ENCODE results near the gene ITGB3. TPM values are rescaled to one million over a fixed set of nuclear protein-coding genes. Genes with fewer than 3 reads are reported as not detected.

Gene ITGB3
- total and polyA plus RNA-seq, 2 donors from 2014 or later, result 7.1 to 88.8 TPM

DNA sequence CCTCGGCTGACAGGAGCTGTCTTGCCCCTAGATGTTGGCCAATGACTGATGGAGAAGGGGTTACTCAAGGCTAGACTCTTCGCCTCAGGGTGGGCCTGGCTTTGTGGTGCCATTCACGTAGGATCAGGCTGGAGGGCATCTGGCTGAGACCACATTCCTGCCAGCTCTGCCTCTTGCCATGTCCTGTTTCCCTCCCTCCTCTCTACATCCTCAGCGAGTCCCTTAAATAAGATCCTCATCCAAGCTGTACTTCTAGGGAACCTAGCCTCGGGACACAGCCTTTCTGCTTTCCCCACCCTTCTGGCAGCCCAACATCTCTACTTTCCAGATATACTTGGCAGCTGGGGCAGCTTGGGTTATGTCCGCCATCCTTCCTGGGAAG lies 42.2 kb downstream of the ITGB3 start:
- Histone ChIP-seq H3K36me3 (ENCODE audit: control insufficient read depth in 2 of 3, insufficient read depth in 3 of 3, low read length in 3 of 3) (no peaks in the 10 kb centered on the region), H3K9me3 (ENCODE audit: control insufficient read depth in 2 of 3, insufficient read depth in 1 of 3, low read length in 3 of 3) (no peaks in the 10 kb centered on the region), H3K27ac (ENCODE audit: low read depth in 2 of 2, low read length in 2 of 2) (no peak overlapping the region), H3K4me1 (ENCODE audit: control insufficient read depth in 2 of 3, insufficient read depth in 2 of 3, low read depth in 1 of 3, low read length in 3 of 3) (peaks cover 0 to 11% (median 6%) of the 10 kb centered on the region in 3 donors), H3K9ac (ENCODE audit: low read length in 3 of 3) (no peak overlapping the region), H3K27me3 (ENCODE audit: control insufficient read depth, insufficient read depth, low read length) (no peaks in the 10 kb centered on the region), H3K4me3 (ENCODE audit: low read length in 3 of 3) (no peak overlapping the region)
- no peak for TF ChIP-seq CTCF (IDR thresholded peaks at IDR 0.05; ENCODE audit: borderline replicate concordance, extremely low read depth, insufficient read depth)
- FAIRE-seq, result no peak
- intact Hi-C loops (cut with DNase I), result no loop called here
- DNase-seq, result no peak

DNA sequence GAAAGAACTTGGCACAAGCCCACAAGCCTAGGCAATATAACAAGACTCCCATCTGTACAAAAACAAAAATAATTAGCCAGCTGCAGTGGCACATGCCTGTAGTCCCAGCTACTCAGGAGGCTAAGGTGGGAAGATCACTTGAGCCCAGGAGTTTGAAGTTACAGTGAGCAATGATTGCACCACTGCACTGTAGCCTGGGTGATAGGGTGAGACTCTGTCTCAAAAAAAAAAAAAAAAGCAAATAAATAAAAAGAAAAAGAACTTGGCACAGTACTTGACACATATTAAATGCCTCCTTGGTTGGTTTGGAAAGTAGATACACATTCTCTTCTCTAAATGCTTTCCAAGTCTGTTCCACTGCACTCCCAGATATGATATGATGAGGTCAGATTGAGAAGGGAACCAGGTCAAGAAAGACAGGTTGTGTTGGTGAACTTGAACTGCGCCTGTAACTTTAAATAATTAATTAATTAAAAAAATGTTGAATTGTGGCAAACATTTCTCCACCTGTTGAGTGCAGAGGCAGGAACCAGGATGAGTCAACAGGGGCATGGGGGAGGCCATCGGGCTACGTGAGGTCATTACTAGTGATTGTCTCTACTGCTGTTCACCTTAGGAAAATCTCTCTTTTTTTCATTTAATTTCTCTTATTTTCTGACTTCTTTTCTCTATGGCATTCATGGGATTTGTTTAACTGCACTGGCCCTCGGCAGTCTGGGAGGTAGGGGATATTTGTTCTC lies 44.2 kb downstream of the ITGB3 start:
- no peak overlapping the region for H3K27ac ChIP-seq (ENCODE audit: low read depth in 2 of 2, low read length in 2 of 2)
- H3K4me3 ChIP-seq (ENCODE audit: low read length in 3 of 3), result no peak overlapping the region
- H3K4me1 ChIP-seq (ENCODE audit: control insufficient read depth in 2 of 3, insufficient read depth in 2 of 3, low read depth in 1 of 3, low read length in 3 of 3), result peaks cover 0 to 11% (median 6%) of the 10 kb centered on the region in 3 donors
- intact Hi-C loops (cut with DNase I), result no loop called here
- H3K9ac ChIP-seq (ENCODE audit: low read length in 3 of 3), result no peak overlapping the region
- no peak for DNase-seq
- H3K9me3 ChIP-seq (ENCODE audit: control insufficient read depth in 2 of 3, insufficient read depth in 1 of 3, low read length in 3 of 3), result peaks cover 0 to 8% (median 0%) of the 10 kb centered on the region in 3 donors
- H3K36me3 ChIP-seq (ENCODE audit: control insufficient read depth in 2 of 3, insufficient read depth in 3 of 3, low read length in 3 of 3), result no peaks in the 10 kb centered on the region
- H3K27me3 ChIP-seq (ENCODE audit: control insufficient read depth, insufficient read depth, low read length), result no peaks in the 10 kb centered on the region
- FAIRE-seq, result no peak
- no peak for TF ChIP-seq CTCF (IDR thresholded peaks at IDR 0.05; ENCODE audit: borderline replicate concordance, extremely low read depth, insufficient read depth)

DNA sequence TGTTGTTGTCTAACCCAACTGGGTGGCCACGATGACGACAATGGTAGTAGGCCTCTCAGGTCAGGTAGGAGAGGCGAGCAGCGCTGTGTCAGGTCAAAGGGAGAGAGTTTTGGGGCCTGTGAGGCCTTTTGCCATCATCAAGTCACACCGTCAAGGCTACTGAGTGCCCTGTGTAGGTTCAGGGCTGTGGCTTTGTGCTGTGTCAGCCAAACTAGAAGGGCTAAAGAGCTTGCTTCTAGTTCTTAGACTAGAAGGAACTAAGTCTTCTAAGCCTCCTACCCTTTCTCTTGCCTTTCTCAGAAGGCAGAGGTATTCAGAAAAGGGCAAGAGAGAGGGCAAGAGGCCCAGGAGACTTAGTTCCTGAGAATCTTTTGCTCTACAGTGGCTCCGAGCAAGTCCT lies 45.1 kb downstream of the ITGB3 start:
- Histone ChIP-seq H3K4me1 (ENCODE audit: control insufficient read depth in 2 of 3, insufficient read depth in 2 of 3, low read depth in 1 of 3, low read length in 3 of 3) (peaks cover 0 to 11% (median 6%) of the 10 kb centered on the region in 3 donors), H3K9me3 (ENCODE audit: control insufficient read depth in 2 of 3, insufficient read depth in 1 of 3, low read length in 3 of 3) (peaks cover 0 to 8% (median 0%) of the 10 kb centered on the region in 3 donors), H3K27ac (ENCODE audit: low read depth in 2 of 2, low read length in 2 of 2) (no peak overlapping the region), H3K27me3 (ENCODE audit: control insufficient read depth, insufficient read depth, low read length) (no peaks in the 10 kb centered on the region), H3K9ac (ENCODE audit: low read length in 3 of 3) (no peak overlapping the region), H3K36me3 (ENCODE audit: control insufficient read depth in 2 of 3, insufficient read depth in 3 of 3, low read length in 3 of 3) (no peaks in the 10 kb centered on the region), H3K4me3 (ENCODE audit: low read length in 3 of 3) (no peak overlapping the region)
- TF ChIP-seq CTCF (IDR thresholded peaks at IDR 0.05; ENCODE audit: borderline replicate concordance, extremely low read depth, insufficient read depth), result no peak
- no peak for FAIRE-seq
- intact Hi-C loops (cut with DNase I), result no loop called here
- DNase-seq, result no peak

Data from kidney (tissue), 14 donors.